IPS-20b (cell line): ENCODE results near the gene EPAS1.

ENCODE experiments used
- H3K27ac ChIP-seq: one replicate; pipeline ENCODE4 v1.5.1; 2013; ENCODE audit warnings: low read length
- H3K27me3 ChIP-seq: 2 replicates; pipeline ENCODE4 v1.6.1; 2013; ENCODE audit warnings: mild to moderate bottlenecking, low read length, inconsistent platforms; ENCODE audit not compliant: insufficient read depth
- H3K36me3 ChIP-seq: 2 replicates; pipeline ENCODE4 v1.6.1; 2013; ENCODE audit warnings: low read depth, mild to moderate bottlenecking, inconsistent platforms, low read length, moderate library complexity; ENCODE audit not compliant: insufficient read depth
- H3K4me1 ChIP-seq: 2 replicates; pipeline ENCODE4 v1.6.1; 2013; ENCODE audit warnings: mild to moderate bottlenecking, control low read depth, inconsistent platforms, low read length, moderate library complexity; ENCODE audit not compliant: insufficient read depth
- H3K4me3 ChIP-seq: 2 replicates; pipeline ENCODE4 v1.5.1; 2013; ENCODE audit warnings: mild to moderate bottlenecking, low read length, inconsistent platforms
- H3K9ac ChIP-seq: 2 replicates; pipeline ENCODE4 v1.6.1; 2013; ENCODE audit warnings: low read depth, mild to moderate bottlenecking, inconsistent platforms, low read length, moderate library complexity
- H3K9me3 ChIP-seq: 2 replicates; pipeline ENCODE4 v1.6.1; 2013; ENCODE audit warnings: mild to moderate bottlenecking, low read depth, low read length, inconsistent platforms; ENCODE audit not compliant: insufficient read depth

EPAS1 gene

DNA sequence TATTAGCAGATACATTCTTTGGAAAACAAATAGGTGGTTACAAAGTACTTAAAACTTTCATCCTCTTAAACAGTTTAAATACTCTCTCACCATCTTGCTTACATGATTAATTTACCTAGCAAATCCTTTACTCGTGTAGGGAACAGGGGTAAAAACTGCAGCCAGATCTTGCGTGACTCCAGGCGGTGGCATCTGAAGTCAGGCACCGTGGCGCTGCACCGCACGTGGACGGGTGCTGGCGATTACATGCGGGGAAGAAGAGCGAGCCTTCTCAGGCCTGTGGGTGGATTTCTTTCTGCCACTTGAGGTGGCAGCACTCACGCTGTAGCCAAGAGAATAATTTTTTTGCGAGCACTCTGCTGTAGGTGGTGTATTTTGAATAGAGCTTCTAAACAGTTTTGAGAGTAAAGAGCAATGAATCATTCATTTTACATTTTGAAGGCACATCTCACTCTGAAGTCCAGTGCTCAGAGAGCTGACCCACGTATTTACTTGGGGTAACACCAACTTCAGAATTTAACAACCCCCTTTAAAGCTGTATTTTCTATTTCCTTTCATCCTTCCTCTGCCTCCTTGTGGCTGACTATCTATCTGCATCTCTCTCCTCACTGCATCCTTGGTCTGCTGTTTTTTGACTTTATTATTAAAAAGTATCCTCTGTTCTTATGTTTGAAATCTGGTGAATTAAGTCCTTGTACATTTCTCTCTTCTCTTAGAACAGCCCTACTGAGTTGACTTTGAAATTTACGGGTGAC is 68.9 kb downstream of the EPAS1 start:
- H3K9me3 ChIP-seq, result no peaks in the 10 kb centered on the region
- H3K4me1 ChIP-seq, result no peaks in the 10 kb centered on the region
- no peak overlapping the region for H3K9ac ChIP-seq
- no peak overlapping the region for H3K27ac ChIP-seq
- H3K36me3 ChIP-seq, result no peaks in the 10 kb centered on the region
- H3K4me3 ChIP-seq, result no peak overlapping the region
- no peaks in the 10 kb centered on the region for H3K27me3 ChIP-seq

DNA sequence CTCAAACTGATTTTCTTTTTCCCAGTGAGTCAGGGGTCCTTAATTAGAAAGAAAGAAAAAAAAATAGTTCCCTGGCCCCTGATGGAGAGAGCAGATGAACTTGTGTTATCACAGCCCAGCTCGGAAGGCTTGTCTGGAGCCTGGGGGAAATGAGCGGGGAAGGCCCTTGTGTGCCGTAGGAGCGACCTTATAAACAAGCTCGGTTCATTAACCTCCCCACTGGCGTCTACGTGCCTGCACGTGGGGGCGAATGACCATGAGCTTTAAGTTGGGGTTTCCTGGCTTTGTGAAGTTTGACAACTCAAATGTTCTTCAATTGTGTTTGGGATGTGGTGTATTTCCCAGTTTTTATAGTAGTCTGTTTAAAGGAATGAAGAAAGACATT is 69.5 kb downstream of the EPAS1 start:
- H3K4me3 ChIP-seq, result no peak overlapping the region
- H3K36me3 ChIP-seq, result no peaks in the 10 kb centered on the region
- H3K27me3 ChIP-seq, result no peaks in the 10 kb centered on the region
- no peak overlapping the region for H3K9ac ChIP-seq
- no peaks in the 10 kb centered on the region for H3K4me1 ChIP-seq
- no peak overlapping the region for H3K27ac ChIP-seq
- H3K9me3 ChIP-seq, result no peaks in the 10 kb centered on the region

DNA sequence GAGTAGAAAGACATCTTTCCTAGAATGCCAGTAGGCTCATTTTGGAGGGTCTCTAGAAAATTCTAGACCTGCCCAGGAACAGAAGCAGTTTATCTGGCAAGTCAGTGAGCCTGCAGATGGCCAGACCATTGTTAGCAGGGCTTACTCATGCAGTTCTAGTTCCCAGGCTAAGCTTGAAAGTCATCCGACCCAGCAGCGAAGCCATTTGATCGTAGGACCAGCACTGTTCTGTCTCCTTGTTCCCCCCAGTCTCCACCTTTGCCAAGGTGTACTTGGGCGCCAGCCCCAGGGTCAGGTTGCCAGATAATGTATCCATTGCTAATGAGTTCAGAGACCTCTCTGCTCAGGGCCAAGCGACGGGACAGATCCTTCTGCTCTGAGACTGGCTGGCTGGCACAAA is 70.1 kb downstream of the EPAS1 start:
- no peaks in the 10 kb centered on the region for H3K27me3 ChIP-seq
- H3K27ac ChIP-seq, result no peak overlapping the region
- no peaks in the 10 kb centered on the region for H3K36me3 ChIP-seq

DNA sequence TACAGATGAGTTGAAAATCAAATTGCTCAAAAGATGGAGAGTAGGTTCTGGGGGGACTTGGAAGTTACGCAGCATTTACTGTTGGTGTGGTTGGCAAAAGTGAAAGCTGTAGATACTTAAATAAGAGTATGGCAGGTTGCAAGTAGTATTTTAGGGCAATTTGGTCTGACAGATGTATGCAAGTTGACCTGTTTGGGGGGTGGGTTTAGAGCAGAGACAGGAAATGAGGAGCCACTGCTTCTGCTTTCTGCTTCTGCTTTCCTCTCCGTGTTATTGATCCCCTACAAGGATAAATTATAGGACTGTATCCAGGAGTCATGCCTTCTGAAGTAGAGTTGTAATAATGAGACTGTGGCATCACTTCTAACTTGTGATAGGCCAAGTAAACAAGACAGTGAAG is 71.2 kb downstream of the EPAS1 start:
- H3K27ac ChIP-seq, result no peak overlapping the region
- H3K9ac ChIP-seq, result no peak overlapping the region
- H3K4me3 ChIP-seq, result no peak overlapping the region
- H3K27me3 ChIP-seq, result no peaks in the 10 kb centered on the region
- no peaks in the 10 kb centered on the region for H3K4me1 ChIP-seq
- peaks cover 3% of the 10 kb centered on the region; the same call in 1 of the 2 replicates for H3K9me3 ChIP-seq
- no peaks in the 10 kb centered on the region for H3K36me3 ChIP-seq

More for the DNA sequence above, 70.1 kb downstream of the EPAS1 start:
- Histone ChIP-seq H3K9ac (no peak overlapping the region), H3K4me3 (no peak overlapping the region), H3K4me1 (no peaks in the 10 kb centered on the region), H3K9me3 (no peaks in the 10 kb centered on the region)

DNA sequence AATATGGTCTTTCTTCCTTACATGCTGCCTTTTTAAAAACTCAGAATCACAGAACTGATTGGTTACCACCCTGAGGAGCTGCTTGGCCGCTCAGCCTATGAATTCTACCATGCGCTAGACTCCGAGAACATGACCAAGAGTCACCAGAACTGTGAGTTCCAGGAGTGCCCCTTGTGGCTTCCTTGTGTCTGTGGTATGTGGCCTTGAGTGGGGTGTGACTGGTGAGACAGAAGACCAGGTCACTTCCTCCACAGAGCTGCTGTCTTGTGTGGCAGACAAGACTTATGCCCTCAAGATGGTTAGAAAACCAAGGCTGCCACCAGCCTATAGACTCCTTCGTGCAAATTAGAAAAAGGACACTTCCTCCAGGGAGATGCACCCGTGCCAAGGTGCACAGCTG is 72.6 kb downstream of the EPAS1 start:
- Histone ChIP-seq H3K9me3 (peaks cover 3% of the 10 kb centered on the region; the same call in 1 of the 2 replicates), H3K4me3 (no peak overlapping the region), H3K27me3 (no peaks in the 10 kb centered on the region), H3K36me3 (no peaks in the 10 kb centered on the region), H3K4me1 (no peaks in the 10 kb centered on the region), H3K9ac (no peak overlapping the region), H3K27ac (no peak overlapping the region)

DNA sequence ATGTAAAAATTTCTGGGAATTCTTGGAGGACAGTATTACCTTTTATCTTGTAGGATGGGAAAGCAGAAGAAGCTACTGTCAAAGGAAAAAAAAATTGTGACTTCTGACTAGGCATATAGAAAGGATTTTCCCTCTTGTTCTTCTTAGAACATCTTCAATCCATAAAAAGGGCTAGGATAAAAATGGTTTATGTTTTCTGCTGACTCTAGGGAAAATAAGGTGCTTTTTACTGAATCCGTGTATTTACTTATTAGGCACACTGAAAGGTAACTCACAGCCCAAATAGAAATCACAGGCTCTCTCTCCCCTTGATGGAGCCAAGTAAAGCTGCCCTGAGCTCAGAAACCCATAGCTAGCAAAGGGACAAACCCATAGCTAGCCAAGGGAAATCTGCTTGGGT is 74.6 kb downstream of the EPAS1 start:
- Histone ChIP-seq H3K4me3 (no peak overlapping the region), H3K27me3 (no peaks in the 10 kb centered on the region), H3K27ac (no peak overlapping the region), H3K36me3 (no peaks in the 10 kb centered on the region), H3K4me1 (no peaks in the 10 kb centered on the region), H3K9me3 (peaks cover 3% of the 10 kb centered on the region; the same call in 1 of the 2 replicates), H3K9ac (no peak overlapping the region)

DNA sequence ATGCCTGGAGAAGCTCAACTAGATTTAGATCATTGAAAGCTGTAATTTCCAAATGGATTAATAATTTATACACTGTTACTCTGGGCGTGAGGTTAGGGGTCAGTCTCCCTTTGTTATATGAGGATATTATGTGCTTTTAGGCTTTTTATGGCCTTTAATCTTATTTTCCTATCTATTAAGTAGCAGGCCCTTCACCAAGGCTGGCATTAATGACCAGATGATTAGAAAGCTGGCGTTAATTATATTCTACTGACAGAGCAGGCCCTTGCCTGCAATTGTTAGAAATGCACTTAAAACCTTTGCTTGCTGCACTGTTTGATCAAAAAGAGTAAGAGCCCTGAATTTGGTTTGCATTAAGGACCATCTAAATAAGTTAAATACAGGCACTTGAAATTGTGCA is 75.3 kb downstream of the EPAS1 start:
- Histone ChIP-seq H3K9me3 (peaks cover 3% of the 10 kb centered on the region; the same call in 1 of the 2 replicates), H3K27ac (no peak overlapping the region), H3K4me3 (no peak overlapping the region), H3K27me3 (no peaks in the 10 kb centered on the region), H3K9ac (no peak overlapping the region), H3K36me3 (no peaks in the 10 kb centered on the region), H3K4me1 (no peaks in the 10 kb centered on the region)

DNA sequence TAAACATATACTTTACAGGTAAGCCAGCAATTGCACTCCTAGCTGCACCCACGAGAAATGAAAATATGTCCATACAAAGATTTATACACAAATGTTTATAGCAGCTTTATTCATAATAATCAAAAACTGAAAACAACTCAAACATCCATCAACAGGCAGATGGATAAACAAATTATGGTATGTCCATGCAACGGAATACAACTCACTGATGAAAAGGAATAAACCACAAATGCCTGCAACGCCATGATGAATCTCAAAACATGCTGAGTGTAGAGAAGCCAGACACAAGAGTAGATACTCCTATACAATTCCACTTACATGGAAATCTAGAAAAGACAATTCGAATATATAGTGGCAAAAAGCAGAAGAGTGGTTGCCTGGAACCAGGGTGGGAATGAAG is 76.0 kb downstream of the EPAS1 start:
- H3K4me3 ChIP-seq, result no peak overlapping the region
- H3K36me3 ChIP-seq, result no peaks in the 10 kb centered on the region
- no peak overlapping the region for H3K27ac ChIP-seq
- H3K4me1 ChIP-seq, result no peaks in the 10 kb centered on the region
- H3K9ac ChIP-seq, result no peak overlapping the region
- H3K9me3 ChIP-seq, result peaks cover 3% of the 10 kb centered on the region; the same call in 1 of the 2 replicates
- H3K27me3 ChIP-seq, result no peaks in the 10 kb centered on the region

DNA sequence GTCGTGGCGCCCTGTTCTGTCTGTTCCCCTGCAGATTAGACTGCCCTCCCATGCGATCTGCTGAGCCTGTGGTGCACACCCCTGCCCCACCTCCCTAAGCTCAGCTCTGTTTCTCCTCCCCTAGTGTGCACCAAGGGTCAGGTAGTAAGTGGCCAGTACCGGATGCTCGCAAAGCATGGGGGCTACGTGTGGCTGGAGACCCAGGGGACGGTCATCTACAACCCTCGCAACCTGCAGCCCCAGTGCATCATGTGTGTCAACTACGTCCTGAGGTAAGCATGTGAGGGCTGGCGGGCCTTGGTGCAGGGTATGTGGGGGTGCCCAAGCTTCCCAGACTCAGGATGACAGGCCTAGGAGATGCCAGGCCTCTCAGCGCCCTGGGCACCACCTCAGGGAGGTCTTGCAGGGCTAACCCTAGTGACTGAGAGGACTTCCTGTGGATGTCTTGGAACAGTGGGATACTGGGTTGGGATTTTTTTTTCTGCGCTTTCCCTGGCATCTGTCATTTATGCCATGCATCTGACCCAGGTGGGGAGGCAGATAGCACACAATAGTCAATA is 78.4 kb downstream of the EPAS1 start:
- no peaks in the 10 kb centered on the region for H3K36me3 ChIP-seq
- no peaks in the 10 kb centered on the region for H3K27me3 ChIP-seq

DNA sequence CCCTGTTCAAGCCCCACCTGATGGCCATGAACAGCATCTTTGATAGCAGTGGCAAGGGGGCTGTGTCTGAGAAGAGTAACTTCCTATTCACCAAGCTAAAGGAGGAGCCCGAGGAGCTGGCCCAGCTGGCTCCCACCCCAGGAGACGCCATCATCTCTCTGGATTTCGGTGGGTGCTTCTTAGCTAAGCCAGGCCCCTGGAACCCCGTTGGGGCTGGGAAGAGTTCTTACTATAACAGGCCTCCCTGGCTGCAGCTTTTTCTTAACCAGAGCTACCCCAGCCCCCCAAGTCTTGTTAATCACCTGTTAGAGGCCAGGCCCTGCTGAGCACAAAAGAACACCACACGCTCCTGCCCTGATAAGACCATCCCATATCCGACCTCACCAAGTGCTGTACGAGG is 79.4 kb downstream of the EPAS1 start:
- Histone ChIP-seq H3K27me3 (no peaks in the 10 kb centered on the region), H3K9ac (no peak overlapping the region), H3K9me3 (peaks cover 3% of the 10 kb centered on the region; the same call in 1 of the 2 replicates), H3K4me1 (no peaks in the 10 kb centered on the region), H3K27ac (no peak overlapping the region), H3K36me3 (no peaks in the 10 kb centered on the region), H3K4me3 (no peak overlapping the region)

More for the DNA sequence above, 78.4 kb downstream of the EPAS1 start:
- Histone ChIP-seq H3K4me1 (no peaks in the 10 kb centered on the region), H3K27ac (no peak overlapping the region), H3K9me3 (peaks cover 3% of the 10 kb centered on the region; the same call in 1 of the 2 replicates), H3K9ac (no peak overlapping the region), H3K4me3 (no peak overlapping the region)

DNA sequence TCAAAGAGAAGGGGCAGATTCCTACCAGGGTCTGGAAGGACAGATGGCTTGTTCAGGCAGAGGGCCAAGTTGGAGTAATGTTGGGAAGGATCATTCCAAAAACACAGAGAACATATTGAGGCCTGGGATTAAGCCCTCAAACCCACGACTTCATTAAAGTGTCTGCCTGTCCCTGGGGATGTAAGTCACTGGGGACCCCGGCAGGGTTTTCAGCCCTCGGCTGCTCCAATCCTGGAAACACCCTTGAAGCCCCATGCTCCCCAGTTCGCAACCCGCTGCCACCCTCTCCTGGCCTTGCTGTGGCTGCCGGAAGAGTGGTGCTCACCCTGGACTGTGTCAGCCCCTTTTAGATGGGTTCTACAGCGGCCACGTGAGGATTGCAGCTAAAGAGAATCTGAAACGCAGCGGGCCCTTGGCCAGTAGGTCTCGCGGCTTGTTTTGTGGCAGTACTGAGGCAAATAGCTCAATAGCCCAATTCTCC is 79.9 kb downstream of the EPAS1 start:
- Histone ChIP-seq H3K9me3 (peaks cover 3% of the 10 kb centered on the region; the same call in 1 of the 2 replicates), H3K36me3 (no peaks in the 10 kb centered on the region), H3K27ac (no peak overlapping the region), H3K27me3 (no peaks in the 10 kb centered on the region), H3K4me1 (no peaks in the 10 kb centered on the region), H3K4me3 (no peak overlapping the region), H3K9ac (no peak overlapping the region)
